GM19455 (cell line): ENCODE results near the gene NAA10.

ENCODE experiments used
- ATAC-seq: cut with Tn5 transposase; IDR thresholded peaks from one replicate; pipeline ENCODE4 v1.9.1; 2021; ENCODE audit not compliant: unreplicated experiment

Gene NAA10

GRCh38 chrX:153885968-153886903 lies 48.6 kb downstream of the NAA10 start, which contains the start of gene L1CAM:
TSS of gene L1CAM (minus strand) at chrX:153886173. CDS start at chrX:153875836, 10,337 bp downstream.
- ATAC-seq, result no peak

DNA sequence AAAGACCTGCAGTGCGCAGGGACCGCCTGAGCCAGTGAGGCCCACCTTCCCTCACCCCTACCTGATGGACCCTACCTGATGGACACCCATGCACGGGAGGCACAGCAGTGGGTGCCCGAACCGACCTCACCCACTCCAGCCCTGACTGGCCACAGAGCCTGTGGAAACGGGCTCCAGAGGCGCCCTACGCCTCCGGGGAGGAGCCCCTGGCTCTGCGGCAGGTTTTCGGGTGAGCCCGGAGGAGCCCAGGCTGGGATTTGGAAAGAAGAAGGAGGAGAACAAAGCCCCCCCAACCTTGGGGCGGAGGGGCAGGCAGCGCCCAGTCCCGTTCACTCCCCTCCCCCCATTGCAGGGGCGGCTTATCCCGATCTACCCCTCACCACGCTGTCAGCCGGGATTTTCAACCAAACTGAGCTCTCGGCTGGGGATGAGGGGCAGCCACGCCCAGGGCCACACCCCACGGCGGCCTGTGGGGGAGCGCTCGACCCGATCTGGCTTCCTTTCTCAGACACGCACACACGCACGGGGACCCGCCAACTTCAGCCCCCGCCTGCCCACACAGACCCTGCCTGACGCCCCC lies 49.5 kb downstream of the NAA10 start:
- no peak for ATAC-seq

- ATAC-seq, result no peak
Measured at GRCh38 chrX:153884590-153884989, 50.2 kb downstream of the NAA10 start.

DNA sequence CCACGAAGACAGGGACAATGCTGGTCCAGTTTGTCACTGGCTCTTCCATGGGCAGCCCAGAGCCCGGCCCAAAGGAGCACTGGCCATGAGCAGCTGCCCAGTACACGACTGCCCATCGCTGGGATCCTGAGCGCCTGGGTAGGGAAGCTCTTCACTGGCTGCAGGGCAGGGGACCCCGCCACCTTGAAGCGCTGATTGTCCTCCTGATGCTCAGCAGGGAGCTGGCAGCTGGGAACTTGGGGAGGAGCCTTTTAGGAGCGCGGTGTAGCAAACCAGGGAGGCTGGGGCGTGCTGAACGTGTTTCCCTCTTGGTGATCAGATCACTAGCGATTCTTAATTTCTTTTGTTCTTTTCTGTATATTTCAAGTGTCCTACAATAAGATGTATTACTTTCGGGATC lies 50.7 kb downstream of the NAA10 start:
- ATAC-seq, result no peak

- ATAC-seq, result no peak
Measured at GRCh38 chrX:153883163-153883843, 51.5 kb downstream of the NAA10 start.

GRCh38 chrX:153882557-153882956 lies 52.3 kb downstream of the NAA10 start:
- no peak for ATAC-seq

- ATAC-seq, result no peak
Measured at GRCh38 chrX:153882086-153882498, 52.7 kb downstream of the NAA10 start.

DNA sequence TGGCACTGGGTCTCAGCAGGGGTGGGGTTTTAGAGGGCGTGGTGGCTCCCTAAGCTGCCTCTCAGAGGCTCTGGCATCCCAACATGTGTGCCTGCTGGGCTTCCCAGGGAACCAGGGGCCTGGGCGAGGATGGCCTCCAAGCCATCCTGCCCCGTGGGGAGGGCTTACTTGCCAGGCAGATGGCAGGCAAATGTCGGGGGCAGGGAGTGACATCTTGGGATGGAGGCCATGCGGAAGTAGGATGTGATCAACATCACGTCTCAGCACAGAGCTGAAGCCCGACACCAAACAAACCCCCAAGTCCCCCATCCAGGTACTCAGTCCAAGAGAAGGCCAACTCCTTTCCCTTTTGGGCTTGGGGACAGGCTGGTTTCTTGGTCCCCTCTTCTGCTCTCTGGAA lies 53.6 kb downstream of the NAA10 start:
- ATAC-seq, result no peak

DNA sequence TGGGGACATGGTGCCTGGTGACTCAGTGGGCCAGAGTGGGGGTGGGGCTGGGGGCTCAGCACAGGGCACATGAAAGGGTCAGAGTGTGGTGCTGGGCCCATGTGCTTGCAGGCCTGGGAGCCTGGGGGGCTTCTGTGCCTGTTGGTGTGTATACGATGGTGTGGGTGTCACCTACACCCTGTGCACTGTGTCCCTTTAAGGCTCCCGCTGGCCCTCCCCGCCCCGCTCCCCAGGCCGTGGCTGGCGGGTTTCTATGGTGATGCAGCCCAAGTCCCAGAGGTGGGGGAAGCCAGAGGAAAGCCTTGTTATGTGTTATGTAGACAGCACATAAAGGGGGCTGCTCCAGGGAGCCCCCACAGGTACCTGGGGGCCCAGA lies 54.4 kb downstream of the NAA10 start:
- ATAC-seq, result no peak

- ATAC-seq, result no peak
Measured at GRCh38 chrX:153879741-153880439, 54.9 kb downstream of the NAA10 start.
